Tongue (tissue), 2 donors: ENCODE data around the gene ULK4. TPM values are rescaled to one million over a fixed set of nuclear protein-coding genes. Genes with fewer than 3 reads are reported as not detected.
"Not testable (repeated sequence)": the region's sequence is repeated elsewhere in the genome, so short reads cannot be mapped to it uniquely, and the experiment has no call there.

Source experiments
- DNase-seq: peaks from one replicate; pipeline ENCODE4 v3.0.0-alpha.2; 2015
- total RNA-seq: library from RNA; depleted of rRNA; stranded (reverse); fragments of >200 nt; gene quantifications from one replicate; pipeline ENCODE4 v1.2.3, GENCODE V29; 2014

ULK4 gene
- total RNA-seq, 1 donor from 2014 or later = 22.2 TPM

DNA sequence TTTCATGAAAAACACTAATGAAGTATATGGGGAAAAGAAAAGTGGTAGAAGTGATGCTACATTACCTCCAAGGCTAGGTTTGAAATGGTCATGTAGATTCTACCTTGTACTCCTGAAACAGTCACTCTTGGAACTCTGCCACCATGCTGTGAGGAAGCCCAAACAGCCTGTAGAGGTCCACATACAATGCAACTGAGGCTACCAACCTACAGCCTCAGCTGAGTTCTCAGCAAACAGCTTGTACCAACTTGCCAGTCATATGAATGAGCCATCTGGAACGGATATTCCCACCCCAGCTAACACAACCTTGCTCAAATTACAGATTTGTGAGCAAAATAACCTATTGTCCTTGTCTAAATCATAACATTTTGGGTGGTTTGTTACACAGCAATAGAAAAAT lies 193.5 kb downstream of the ULK4 start:
- no peak for DNase-seq

DNA sequence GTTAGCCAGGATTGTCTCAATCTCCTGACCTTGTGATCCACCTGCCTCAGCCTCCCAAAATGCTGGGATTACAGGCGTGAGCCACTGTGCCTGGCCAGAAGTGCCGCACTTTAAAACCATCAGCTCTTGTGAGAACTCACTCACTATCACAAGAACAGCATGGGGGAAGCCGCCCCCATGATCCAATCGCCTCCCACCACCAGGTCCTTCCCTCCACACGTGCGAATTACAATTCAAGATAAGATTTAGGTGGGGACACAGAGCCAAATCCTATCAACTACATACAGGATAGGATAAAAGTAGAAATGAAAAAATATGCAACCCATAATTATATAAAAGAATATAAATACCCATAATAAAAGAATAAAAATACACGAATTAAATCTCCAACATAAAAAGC lies 199.0 kb downstream of the ULK4 start:
- DNase-seq = not testable (repeated sequence)

DNA sequence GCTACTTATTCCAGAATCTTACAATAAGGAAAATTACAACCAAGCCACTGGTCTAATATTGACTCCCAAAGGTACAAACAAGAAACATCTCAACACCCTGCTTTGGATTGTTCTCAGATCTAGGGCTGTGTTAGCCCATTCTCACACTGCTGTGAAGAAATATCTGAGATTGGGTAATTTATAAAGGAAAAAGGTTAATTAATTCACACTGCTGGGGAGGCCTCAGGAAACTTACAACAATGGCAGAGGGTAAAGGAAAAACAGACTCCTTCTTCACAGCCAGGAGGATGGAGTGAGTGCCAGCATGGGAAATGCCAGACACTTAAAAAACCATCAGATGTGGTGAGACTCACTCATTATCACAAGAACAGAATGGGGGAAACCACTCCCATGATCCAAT lies 208.3 kb downstream of the ULK4 start:
- no peak for DNase-seq

DNA sequence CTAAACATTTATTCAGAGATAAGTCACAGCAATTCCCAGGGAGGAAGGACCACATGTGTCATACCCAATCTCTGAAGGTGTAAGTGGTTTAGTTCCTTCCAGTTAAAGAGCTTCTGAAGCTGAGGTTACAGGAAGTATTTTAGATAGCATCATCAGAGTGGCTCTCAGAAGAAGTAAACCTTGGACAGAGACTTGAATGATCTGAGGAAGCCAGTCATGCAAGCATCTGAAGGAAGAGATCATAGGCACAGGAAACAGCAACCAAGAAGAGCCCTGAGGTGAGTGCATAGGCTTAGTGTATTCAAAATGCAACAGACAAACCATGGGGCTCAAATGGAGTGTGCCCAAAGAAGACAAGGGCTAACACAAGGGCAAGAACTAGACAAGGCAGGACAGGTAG lies 210.3 kb downstream of the ULK4 start:
- DNase-seq = no peak

DNA sequence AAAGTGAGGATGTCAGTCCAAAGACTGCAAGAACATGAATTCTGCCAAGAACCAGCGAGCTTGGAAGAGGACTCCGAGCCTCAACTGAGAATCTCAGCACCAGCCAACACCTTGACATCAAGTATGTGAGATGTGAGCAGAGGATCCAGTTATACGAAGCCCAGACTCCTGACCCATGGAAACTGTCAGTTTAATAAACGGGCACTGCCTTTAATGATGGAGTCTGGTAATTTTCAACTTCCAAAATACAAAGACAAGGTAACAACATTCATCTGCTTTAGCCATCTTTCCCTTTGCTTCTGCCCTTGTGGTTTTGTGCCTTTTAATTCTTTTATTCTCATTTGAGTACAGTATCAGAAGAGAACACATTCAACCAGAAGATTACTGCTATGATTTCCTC lies 211.9 kb downstream of the ULK4 start:
- no peak for DNase-seq

DNA sequence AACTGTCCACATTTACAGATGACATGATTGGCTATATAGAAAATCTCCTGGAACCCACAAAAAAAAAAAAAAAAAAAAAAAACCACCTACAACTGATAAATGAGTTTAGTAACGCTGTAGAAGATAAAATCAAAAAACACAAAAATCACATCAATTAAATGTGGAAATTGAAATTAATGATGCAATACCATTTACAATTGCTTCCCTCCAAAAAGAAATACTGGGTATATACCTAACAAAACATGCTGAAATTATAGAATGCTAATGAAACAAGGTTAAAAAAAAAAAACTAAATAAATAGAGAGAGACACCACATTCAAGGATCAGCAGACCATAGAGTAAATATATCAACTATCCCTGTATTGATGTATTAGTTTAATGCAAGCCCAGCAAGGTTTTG lies 215.7 kb downstream of the ULK4 start:
- no peak for DNase-seq

DNA sequence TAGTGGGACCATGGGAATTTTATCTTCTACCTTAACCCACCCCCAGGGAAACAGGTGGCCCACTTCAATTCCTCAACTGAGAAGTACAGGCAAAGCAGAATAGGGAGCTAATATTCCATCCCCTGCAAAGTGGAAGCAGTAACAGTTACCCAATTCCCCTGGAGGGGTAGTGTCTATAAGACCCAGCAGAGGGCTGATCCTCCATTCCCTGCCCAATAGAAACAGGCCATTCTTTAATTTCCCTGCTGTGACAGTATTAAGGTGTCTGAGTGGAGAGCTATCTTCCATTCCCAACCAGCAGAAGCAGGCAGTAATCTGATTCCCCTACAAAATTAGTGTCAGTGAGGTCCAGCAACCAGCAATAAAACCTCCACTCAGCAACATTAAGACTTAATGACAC lies 219.8 kb downstream of the ULK4 start:
- no peak for DNase-seq

DNA sequence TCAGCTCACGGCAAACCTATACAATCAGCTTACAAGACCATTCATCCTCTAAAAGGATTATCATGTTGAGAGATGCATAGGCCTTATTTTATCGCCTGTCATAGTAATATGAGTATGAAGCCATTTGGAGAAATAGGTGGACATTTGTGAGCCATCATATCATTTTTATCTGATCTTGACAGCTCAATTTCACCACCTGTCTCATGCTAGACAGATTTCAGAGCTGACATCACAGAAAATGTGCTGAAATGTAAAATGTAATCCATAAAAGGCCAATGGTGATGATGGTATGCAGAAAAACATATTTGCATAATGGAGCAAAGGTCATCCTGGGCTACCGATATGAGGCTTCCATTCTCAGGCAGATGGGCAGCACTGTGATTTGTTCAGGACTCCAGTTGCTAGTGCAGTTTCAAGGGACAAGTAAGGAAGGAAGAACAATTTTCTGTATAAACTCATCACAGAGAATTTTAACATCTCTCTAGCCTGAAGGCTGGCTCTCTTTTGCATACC lies 221.5 kb downstream of the ULK4 start:
- no peak for DNase-seq

DNA sequence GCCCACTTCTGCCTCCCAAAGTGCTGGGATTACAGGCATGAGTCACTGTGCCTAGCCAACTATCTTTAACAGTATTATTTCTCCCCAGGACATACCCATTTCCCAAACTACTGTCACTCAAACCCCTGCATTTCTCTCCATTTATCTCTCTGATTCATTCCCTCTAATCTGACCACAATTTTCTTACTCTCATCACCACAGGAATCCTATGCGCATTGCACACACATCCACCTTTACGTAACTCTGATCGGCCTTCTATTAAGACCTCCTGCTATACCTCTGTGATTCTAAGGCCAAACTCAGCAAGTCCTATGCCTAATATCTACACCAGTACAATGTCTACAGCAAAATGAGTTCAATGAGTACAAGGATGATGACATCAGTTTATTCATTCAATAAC lies 235.0 kb downstream of the ULK4 start:
- no peak for DNase-seq

DNA sequence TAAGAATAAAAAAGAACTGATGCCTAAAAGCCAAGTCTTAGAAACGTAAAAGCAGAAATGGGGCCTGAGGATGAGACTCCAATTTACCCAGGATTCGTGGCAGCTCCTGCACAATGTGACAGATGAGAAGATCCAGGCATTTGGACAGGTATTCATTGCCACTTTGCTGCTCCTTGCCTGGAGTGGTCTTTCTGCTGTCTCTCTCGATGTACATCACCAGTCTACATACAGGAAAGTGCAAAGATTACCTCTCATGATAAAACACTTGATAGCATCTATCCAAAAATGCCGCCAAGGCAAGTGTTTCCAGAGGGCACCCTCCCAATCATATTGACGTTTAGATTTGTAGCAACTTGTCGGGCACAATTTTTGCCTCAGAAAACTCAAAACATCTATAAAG lies 244.3 kb downstream of the ULK4 start:
- DNase-seq = no peak

DNA sequence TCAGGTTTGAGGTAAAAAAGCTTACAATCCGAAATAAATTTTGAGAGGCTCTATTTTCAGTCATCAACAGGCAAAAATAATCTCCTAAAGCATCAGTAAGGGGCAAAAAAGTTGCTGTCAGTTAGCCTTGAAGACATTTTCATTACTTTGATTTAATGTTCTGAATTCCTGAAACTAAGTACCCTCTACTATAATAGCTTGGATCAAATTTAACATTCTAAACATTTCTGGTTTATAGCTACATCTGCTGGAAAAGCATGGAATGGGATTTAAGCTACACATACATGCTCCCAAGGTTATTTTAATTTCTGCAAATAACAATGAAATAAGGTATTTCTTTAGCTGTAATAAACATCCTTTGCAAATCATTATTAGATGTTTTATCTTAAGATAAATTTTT lies 245.4 kb downstream of the ULK4 start:
- peak; percentile 43 for DNase-seq

DNA sequence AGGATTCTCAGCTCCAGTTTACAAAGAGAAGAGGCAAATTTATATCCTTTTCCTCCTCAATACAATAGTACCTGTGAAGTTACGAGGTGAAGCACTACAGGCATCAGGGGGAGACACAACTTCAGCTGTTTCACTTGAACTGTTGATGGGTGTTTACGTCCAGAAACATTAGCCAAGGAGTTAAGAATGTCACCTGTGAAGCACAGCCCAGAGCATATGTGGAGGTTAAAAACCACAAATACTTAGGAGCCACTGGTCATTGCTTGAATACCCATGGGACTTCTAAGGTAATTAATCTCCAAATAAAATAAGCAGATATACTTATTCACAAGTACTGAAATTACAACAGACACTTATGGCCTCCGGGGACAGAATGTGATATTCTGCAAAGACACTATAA lies 246.5 kb downstream of the ULK4 start:
- no peak for DNase-seq

DNA sequence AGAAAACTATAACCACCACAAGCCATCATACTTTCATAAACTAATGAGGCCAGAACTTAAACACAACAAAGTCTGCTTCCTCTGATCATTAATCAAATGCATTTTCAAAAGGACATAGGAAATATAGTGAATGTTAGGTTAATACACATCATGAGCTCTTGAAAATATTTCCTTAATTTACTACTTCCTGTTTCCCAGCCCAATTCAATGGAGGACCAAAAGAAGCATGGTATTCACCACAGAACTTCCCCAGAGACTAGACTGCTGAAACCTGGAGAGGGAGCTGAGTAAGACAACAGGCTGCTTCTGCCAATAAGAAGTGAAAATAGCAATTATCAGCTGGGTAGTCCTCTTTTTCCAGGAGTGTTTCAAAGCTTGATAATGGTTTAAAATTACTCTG lies 250.3 kb downstream of the ULK4 start:
- DNase-seq = no peak

DNA sequence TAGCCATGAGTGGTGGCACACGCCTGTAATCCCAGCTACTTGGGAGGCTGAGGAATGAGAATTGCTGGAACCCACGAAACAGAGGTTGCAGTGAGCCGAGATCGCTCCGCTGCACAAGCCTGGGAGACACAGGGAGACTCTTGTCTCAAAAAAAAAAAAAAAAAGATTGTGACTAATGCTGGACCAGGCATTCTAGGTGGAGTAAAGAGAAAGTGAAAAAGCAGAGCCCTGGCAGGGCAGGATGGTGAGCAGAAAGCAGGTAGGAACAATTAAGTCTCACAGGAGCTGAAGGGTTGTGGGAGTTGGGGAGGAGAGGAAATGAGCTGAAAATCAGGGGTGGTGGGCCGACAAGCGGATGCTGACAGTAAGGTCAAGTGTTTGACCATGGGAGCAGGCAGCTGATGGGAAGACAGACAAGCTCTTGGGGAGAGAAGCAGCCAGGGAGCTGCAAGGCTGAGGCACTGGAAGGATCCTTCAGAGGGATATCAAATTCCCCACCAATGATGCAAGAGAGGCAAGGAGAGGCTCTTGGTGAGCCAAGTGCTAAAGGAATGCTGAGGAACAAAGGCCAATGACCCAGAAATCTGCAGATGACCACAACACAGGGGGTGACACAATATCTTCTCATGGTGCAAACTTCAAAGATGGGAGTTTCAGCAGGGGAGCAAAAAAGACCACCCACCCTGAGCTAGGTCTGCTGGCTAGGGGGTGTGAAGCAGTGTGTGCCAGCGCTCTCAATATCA lies 251.1 kb downstream of the ULK4 start:
- DNase-seq = no peak

DNA sequence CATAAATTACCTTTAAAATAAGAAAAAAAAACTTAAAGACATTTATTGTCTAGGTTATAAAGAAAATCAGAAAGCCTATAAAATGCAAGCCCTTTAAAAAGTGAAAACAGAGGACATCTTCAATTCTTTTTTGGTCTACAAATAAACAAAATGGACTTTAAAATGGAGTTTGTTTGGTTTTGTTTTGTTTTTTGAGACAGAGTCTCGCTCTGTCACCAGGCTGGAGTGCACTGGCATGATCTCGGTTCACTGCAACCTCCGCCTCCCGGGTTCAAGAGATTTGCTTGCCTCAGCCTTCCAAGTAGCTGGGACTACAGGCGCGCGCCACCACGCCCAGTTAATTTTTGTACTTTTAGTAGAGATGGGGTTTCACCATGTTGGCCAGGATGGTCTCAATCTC lies 252.7 kb downstream of the ULK4 start:
- DNase-seq = not testable (repeated sequence)

DNA sequence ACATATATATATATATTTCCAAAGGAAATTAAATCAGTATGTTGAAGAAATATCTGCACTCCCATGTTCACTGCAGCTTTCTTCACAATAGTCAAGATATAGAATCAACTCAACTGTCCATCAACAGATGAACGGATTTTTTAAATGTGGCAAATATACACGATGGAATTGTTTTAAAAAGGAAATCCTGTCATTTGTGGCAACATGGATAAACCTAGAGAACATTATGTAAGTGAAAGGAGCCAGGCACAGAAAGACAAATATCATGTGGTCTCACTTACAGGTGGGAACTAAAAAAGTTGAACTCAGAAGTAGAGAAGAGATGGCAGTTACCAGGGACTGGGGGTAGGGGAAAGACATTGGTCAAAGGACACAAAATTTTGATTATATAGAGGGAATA lies 253.7 kb downstream of the ULK4 start:
- DNase-seq = no peak

DNA sequence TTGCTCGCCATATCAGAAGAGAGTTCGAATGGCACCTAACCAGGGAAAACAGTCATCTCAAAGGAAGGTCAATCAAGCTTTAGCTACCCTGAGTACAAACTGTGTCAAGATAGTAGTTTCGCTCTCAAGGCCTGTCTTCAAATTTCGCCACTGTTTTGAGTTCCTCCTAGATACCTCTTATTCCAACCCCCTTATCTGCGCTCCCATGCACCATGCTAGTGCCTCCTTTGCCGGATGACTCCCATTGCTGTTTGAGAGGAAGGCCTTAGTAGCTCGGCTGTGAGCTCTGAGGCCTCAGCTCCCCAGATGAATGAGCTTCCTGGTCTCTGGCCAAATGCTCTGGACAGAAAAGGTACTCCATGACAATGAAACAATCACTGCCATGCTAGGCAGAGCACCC lies 256.0 kb downstream of the ULK4 start:
- no peak for DNase-seq

DNA sequence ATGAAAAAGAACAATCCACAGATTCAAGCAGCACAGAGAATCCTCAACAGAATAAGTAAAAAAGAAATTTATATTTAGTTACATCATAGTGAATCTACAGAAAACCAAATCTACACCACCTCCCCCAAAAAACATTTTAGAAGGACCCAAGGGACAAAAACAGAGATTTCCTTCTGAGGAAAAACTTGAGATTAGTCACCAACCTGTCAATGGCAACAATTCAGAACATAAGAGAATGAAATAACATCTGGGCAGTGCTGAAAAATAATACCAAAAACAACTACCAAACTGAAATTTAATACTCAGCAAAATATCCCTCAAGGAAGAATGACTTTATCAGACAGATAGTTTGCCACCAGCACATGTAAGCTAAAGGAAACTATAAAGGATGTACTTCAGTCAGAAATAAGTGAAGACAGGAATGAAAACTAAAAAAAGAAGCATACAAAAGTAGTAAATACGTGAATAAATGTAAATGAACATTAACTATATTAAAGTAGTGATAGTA lies 260.7 kb downstream of the ULK4 start:
- DNase-seq = no peak

DNA sequence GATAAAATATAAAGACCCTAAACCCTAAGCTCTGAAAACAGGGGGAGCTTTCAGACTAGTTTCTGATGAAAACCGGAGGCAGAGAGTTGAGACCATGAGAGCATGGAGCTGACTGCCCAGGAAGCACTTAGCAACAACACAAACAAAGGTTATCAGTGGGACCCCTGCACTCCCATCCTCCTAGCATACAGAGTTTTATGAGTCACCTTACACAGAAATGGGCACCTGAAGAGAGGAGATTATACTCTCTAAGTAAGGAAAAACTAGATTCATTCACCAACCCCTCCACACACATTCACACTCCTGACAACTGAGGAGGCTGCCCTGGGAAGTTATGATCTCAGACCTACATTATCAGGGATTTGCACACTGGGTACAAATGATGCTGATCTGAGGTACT lies 261.7 kb downstream of the ULK4 start:
- DNase-seq = no peak

DNA sequence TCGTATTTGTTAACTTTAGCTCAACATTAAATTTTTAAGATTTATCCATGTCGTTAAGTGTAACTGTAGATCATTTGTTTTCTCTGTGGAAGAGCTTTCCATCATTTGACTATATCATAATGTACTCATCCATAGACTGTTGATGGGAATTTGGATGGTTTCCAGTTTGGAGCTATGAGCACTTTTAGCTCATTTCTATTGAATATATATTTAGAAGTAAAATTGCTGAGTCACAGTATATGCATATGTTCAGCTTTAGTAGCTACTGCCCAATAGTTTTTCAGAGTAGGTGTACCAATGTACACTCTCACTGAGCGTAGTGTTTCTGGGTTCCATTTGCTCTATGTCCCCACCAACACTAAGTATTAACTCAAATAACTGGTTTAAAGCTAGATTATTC lies 263.0 kb downstream of the ULK4 start:
- no peak for DNase-seq

DNA sequence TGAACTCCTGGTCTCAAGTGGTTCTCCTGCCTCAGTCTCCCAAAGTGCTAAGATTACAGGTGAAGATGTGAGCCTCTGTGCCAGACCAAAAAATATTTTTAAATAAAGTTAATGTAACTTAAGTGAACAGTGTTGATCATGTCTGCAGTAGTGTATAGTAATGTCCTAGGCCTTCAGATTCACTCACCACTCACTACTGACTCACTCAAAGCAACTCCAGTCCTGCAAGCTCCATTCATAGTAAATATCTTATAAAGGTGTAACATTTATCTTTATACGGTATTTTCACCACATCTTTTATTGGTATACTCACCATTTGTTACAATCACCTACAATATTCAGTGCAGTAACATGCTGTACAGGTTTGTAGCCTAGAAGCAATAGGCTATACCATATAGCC lies 264.2 kb downstream of the ULK4 start:
- DNase-seq = no peak

DNA sequence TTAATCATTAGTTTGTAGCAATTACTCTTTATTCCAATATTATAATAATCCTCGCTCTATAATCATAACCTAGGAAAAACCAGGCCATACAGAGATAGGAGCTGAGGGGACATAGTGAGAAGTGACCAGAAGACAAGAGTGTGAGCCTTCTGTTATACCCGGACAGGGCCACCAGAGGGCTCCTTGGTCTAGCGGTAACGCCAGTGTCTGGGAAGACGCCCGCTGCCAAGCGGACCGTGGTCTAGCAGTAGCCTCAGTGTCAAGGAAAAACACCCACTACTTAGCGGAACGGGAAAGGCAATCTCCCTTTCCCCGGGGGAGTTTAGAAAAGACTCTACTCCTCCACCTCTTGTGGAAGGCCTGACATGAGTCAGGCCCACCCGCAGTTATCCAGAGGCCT lies 266.1 kb downstream of the ULK4 start:
- DNase-seq = not testable (repeated sequence)

DNA sequence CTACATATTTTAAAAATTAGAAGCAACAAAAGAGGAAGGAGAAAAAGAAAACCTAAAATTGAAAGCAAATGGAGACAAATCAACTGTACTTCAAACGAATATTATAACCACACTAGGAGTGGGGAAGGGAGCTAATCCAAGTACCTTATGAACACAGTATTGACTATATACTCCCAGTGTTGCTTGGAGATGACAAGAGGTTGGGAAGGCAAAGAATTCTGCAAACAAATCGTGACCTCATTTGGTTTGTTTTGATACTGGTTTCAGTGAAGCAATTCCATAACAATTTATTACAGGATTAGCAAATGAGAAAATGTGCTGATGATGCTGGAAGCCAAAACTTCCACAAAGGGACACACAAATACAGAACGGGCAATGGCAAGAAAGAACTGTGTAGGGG lies 268.1 kb downstream of the ULK4 start:
- no peak for DNase-seq

DNA sequence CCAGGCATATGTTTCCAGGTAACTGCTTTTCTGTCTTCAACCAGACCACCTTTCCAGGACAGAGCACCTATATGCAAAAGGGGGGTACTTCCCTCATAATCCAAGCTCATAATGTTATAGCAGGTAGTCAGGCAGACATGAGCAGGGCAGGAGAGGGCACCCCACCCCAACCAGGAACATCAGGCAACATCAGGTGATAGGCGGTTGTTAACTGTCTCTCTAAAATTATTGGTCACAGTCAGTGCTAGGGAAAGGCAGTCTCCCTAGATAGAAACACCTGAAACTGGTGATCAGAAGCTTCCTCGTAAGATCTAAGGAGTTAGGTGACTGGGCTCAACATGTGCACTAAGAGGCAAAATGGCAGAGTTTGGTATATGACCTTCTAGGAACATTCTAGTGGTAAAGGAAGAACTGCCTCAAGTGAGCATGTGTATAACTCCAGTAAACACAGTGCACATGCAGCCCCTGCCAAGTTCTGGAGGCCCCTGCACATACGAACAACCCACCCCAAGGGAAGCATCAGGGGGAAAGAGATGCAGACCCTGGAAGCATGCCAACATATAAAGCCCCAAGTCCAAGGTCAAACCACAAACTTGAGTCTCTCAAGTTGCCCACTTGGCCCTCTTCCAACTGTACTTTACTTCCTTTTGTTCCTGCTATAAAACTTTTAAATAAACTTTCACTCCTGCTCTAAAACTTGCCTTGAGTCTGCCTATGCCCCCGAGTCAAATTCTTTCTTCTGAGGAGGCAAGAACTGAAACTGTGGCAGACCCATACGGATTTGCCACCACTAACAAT lies 270.9 kb downstream of the ULK4 start:
- DNase-seq = peak; percentile 20
